Left lung (tissue), 10 donors: ENCODE results near the gene COMMD3. TPM values are rescaled to one million over a fixed set of nuclear protein-coding genes. Genes with fewer than 3 reads are reported as not detected.

Experiments
- ATAC-seq: fragments of 200-7000 bp; cut with Tn5 transposase; one replicate; pipeline ENCODE4 v1.9.1; 2020; ENCODE audit warnings: moderate library complexity
- DNase-seq, 4 donors: peaks; one replicate each; pipeline ENCODE4 v3.0.0-alpha.2; 2013 to 2020
- H3K27ac ChIP-seq, 2 donors: fragments of 200-600 bp; sonication (generic) in 1 of 2; one replicate each; pipeline versions ENCODE4 v1.5.0 to v1.8.0; 2020 to 2021
- H3K27me3 ChIP-seq, 2 donors: fragments of 200-600 bp; sonication (generic) in 1 of 2; one replicate each; pipeline versions ENCODE4 v1.5.0 to v1.8.0; 2020 to 2021
- H3K36me3 ChIP-seq, 2 donors: fragments of 200-600 bp; sonication (generic) in 1 of 2; one replicate each; pipeline versions ENCODE4 v1.5.0 to v1.8.0; 2020 to 2021
- H3K4me1 ChIP-seq, 2 donors: fragments of 200-600 bp; one replicate each; pipeline ENCODE4 v1.8.0; 2021
- H3K4me3 ChIP-seq, 2 donors: fragments of 200-600 bp; sonication (generic) in 1 of 2; one replicate each; pipeline versions ENCODE4 v1.5.0 to v1.8.0; 2020 to 2021; ENCODE audit warnings: mild to moderate bottlenecking in 1 of 2
- H3K9me3 ChIP-seq, 2 donors: fragments of 200-600 bp; sonication (generic) in 1 of 2; one replicate each; pipeline versions ENCODE4 v1.5.0 to v1.8.0; 2020 to 2021
- intact Hi-C, 2 donors: fragments of 100-400 bp; cut with DNase I; formaldehyde crosslinking; loops; one replicate each; pipeline versions ENCODE4 v1.11.2 to v1.14.2; 2022
- polyA plus RNA-seq, 6 donors: library from polyadenylated mRNA; unstranded; fragments of 120-200 nt; gene quantifications; one replicate each; pipeline ENCODE4 v1.2.1, GENCODE V29; 2013; ENCODE audit not compliant: insufficient read length in 6 of 6
- total RNA-seq, 2 donors: library from RNA; stranded (reverse); fragmentation: NEBNext Ultra II Directional; extraction: Animal tissue kit (Norgen Biotek cat#: 25700); gene quantifications; one replicate each; pipeline ENCODE4 v1.2.1, GENCODE V29; 2021
- TF ChIP-seq, protein P1 (sequence below), 2 donors: fragments of 200-600 bp; sonication (generic) in 1 of 2; IDR thresholded peaks; one replicate each; pipeline versions ENCODE4 v1.5.0 to v1.8.0; 2021; ENCODE audit warnings: antibody characterized with exemption in 2 of 2
- donor health status: DM: no; HTN: yes; CAD: no.
- donor health status: DM: no; HTN: no; CAD: no.

COMMD3 gene
- total and polyA plus RNA-seq, 8 donors: 54.3 to 88.7 (median 70.8) TPM

DNA sequence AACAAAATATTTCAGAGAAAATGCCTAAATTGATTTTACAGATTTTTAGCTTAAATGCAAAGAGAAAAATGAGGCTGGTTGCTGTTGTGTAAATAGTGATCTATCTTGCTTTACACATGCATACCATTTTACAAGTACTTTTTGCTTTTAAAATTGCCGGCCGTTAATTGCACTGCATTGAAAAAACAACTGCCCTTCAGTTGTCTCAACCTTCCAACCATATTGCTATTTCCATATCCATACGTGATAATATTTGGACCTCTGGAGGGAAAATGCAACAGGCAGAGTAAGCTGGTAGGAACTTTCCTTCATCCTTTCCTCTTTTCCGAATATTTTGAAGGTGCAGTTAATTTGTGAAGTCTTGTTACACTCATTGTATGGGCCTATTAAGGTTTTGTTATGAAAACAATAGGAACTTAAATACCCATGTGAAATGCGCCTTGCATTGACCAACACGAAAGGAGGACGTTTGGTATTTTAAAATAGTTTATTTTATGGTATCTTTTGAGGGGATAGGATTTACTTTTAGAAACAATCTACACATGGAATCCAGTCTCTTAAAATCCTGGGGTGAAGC lies 16.0 kb downstream of the COMMD3 start:
- TF ChIP-seq, protein P1, sequence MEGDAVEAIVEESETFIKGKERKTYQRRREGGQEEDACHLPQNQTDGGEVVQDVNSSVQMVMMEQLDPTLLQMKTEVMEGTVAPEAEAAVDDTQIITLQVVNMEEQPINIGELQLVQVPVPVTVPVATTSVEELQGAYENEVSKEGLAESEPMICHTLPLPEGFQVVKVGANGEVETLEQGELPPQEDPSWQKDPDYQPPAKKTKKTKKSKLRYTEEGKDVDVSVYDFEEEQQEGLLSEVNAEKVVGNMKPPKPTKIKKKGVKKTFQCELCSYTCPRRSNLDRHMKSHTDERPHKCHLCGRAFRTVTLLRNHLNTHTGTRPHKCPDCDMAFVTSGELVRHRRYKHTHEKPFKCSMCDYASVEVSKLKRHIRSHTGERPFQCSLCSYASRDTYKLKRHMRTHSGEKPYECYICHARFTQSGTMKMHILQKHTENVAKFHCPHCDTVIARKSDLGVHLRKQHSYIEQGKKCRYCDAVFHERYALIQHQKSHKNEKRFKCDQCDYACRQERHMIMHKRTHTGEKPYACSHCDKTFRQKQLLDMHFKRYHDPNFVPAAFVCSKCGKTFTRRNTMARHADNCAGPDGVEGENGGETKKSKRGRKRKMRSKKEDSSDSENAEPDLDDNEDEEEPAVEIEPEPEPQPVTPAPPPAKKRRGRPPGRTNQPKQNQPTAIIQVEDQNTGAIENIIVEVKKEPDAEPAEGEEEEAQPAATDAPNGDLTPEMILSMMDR (IDR thresholded peaks at IDR 0.05): no peak
- DNase-seq (no peak), ATAC-seq (no peak)
- no peaks in the 10 kb centered on the region for H3K9me3 ChIP-seq
- H3K4me3 ChIP-seq: no peak overlapping the region
- H3K4me1 ChIP-seq: peaks cover 20 to 41% of the 10 kb centered on the region in 2 donors
- peaks cover 0 to 26% of the 10 kb centered on the region in 2 donors for H3K36me3 ChIP-seq
- peaks cover 35 to 47% of the 10 kb centered on the region in 2 donors for H3K27me3 ChIP-seq
- H3K27ac ChIP-seq: no peak overlapping the region
- intact Hi-C loops: no loop called here

- Histone ChIP-seq H3K9me3 (no peaks in the 10 kb centered on the region), H3K4me3 (peak overlapping the region in 1 of 2 donors; percentile 17), H3K36me3 (peaks cover 0 to 19% of the 10 kb centered on the region in 2 donors), H3K4me1 (peaks cover 20 to 41% of the 10 kb centered on the region in 2 donors), H3K27me3 (peaks cover 46 to 58% of the 10 kb centered on the region in 2 donors), H3K27ac (no peak overlapping the region)
- TF ChIP-seq, protein P1 (IDR thresholded peaks at IDR 0.05): no peak
- no peak for ATAC-seq
- intact Hi-C loops: no loop called here
- DNase-seq: no peak
Measured at GRCh38 chr10:22333167-22333974, 17.2 kb downstream of the COMMD3 start.

DNA sequence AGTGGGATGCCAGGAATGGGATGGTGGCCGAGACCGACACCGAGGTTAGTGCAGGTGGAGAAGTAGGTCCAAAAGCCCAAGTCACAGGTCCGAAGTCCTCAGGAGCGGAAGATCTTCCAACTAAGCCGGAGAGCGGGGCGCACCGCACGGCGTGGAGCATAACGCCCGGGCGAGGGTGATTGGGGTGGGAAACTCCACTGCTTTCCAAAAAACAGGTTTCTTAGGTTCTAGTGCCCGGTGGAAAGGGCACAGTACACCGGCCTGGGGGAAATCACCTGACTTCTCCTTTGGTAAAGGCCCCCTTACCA lies 17.7 kb downstream of the COMMD3 start:
- Histone ChIP-seq H3K27me3 (peaks cover 52 to 64% of the 10 kb centered on the region in 2 donors), H3K4me3 (no peak overlapping the region)
- peak in 1 of 4 donors; percentile 53 for DNase-seq

GRCh38 chr10:22334414-22335172 lies 18.4 kb downstream of the COMMD3 start:
- peaks cover 59 to 71% of the 10 kb centered on the region in 2 donors for H3K27me3 ChIP-seq
- H3K4me1 ChIP-seq: peaks cover 20 to 43% of the 10 kb centered on the region in 2 donors
- peaks cover 0 to 7% of the 10 kb centered on the region in 2 donors for H3K36me3 ChIP-seq
- TF ChIP-seq, protein P1 (IDR thresholded peaks at IDR 0.05): no peak
- no peak overlapping the region for H3K27ac ChIP-seq
- no peaks in the 10 kb centered on the region for H3K9me3 ChIP-seq
- DNase-seq (peak in 1 of 4 donors; percentile 73), ATAC-seq (peak; percentile 16)
- intact Hi-C loops: no loop called here
- peak overlapping the region; percentile 30 to 48 for H3K4me3 ChIP-seq

More for the DNA sequence above, 17.7 kb downstream of the COMMD3 start:
- Histone ChIP-seq H3K27ac (no peak overlapping the region), H3K4me1 (peaks cover 20 to 41% of the 10 kb centered on the region in 2 donors), H3K36me3 (peaks cover 0 to 13% of the 10 kb centered on the region in 2 donors), H3K9me3 (no peaks in the 10 kb centered on the region)
- ATAC-seq: no peak
- intact Hi-C loops: no loop called here
- TF ChIP-seq, protein P1 (IDR thresholded peaks at IDR 0.05): no peak
